Activated naive CD4-positive, alpha-beta T cell treated with anti-CD3 and anti-CD28 coated beads for 36 hours (primary cell): Measurements from ENCODE around the gene TPRX1. TPM values are rescaled to one million over a fixed set of nuclear protein-coding genes. Genes with fewer than 3 reads are reported as not detected.

ENCODE experiments used
- CTCF ChIA-PET: fragments of 350-600 bp; sonication (Branson Sonifier 250); formaldehyde crosslinking; loops from one replicate; lab custom pipeline; 2021; ENCODE audit warnings: antibody characterized with exemption; lab: Charles Lee
- DNase-seq: peaks from one replicate; pipeline ENCODE4 v3.0.0-alpha.2; 2020
- H3K27ac Mint-ChIP-seq: one replicate; pipeline ENCODE4 v1.8.0; 2021; ENCODE audit warnings: mild to moderate bottlenecking, mixed read lengths
- H3K27me3 Mint-ChIP-seq: one replicate; pipeline ENCODE4 v1.8.0; 2021; ENCODE audit warnings: low read depth, mixed read lengths
- H3K36me3 Mint-ChIP-seq: one replicate; pipeline ENCODE4 v1.8.0; 2021; ENCODE audit warnings: low read depth, mixed read lengths
- H3K4me1 Mint-ChIP-seq: one replicate; pipeline ENCODE4 v1.8.0; 2021; ENCODE audit warnings: low read depth, mixed read lengths
- H3K4me3 Mint-ChIP-seq: one replicate; pipeline ENCODE4 v1.8.0; 2021; ENCODE audit warnings: mild to moderate bottlenecking, moderate library complexity, mixed read lengths
- H3K9me3 Mint-ChIP-seq: one replicate; pipeline ENCODE4 v1.8.0; 2021; ENCODE audit warnings: mixed read lengths
- intact Hi-C: fragments of 100-400 bp; cut with micrococcal nuclease; formaldehyde crosslinking; loops from one replicate; pipeline ENCODE4 v1.15.1; 2023
- total RNA-seq, 2 experiments: library from RNA; stranded (reverse); gene quantifications; one replicate each; pipeline ENCODE4 v1.2.3, GENCODE V29; 2021

The TPRX1 gene
- total RNA-seq, 2 experiments from 2014 or later, result not detected

- DNase-seq, result no peak
- H3K27me3 Mint-ChIP-seq, result no peaks in the 10 kb centered on the region
- no peak overlapping the region for H3K27ac Mint-ChIP-seq
- CTCF ChIA-PET, result no interaction called here
- peaks cover 44% of the 10 kb centered on the region for H3K36me3 Mint-ChIP-seq
- H3K4me1 Mint-ChIP-seq, result peaks cover 2% of the 10 kb centered on the region
- no peaks in the 10 kb centered on the region for H3K9me3 Mint-ChIP-seq
- intact Hi-C loops, result no loop called here
- no peak overlapping the region for H3K4me3 Mint-ChIP-seq
Observed at GRCh38 chr19:47755065-47755761, 49.1 kb downstream of the TPRX1 start.

GRCh38 chr19:47754206-47755064 is 49.9 kb downstream of the TPRX1 start:
- H3K9me3 Mint-ChIP-seq, result no peaks in the 10 kb centered on the region
- CTCF ChIA-PET, result interaction anchor here (0.5 kb wide), 1 partner anchor 60 kb away, joined by 3 read pairs; no protein-coding TSS in a partner anchor
- peaks cover 46% of the 10 kb centered on the region for H3K36me3 Mint-ChIP-seq
- no peak for DNase-seq
- H3K4me1 Mint-ChIP-seq, result peaks cover 6% of the 10 kb centered on the region
- H3K27ac Mint-ChIP-seq, result no peak overlapping the region
- intact Hi-C loops, result no loop called here
- no peak overlapping the region for H3K4me3 Mint-ChIP-seq
- no peaks in the 10 kb centered on the region for H3K27me3 Mint-ChIP-seq

- H3K27ac Mint-ChIP-seq, result no peak overlapping the region
- no peak for DNase-seq
- H3K9me3 Mint-ChIP-seq, result no peaks in the 10 kb centered on the region
- H3K4me1 Mint-ChIP-seq, result peaks cover 22% of the 10 kb centered on the region
- H3K36me3 Mint-ChIP-seq, result peaks cover 46% of the 10 kb centered on the region
- intact Hi-C loops, result no loop called here
- no peak overlapping the region for H3K4me3 Mint-ChIP-seq
- CTCF ChIA-PET, result no interaction called here
- H3K27me3 Mint-ChIP-seq, result no peaks in the 10 kb centered on the region
Observed at GRCh38 chr19:47752440-47753211, 51.7 kb downstream of the TPRX1 start.

Other genes with a start within 250 kb of the TPRX1 start
- gene ZNF541, start 231.4 kb downstream of the TPRX1 start, total RNA-seq, result under 1 TPM; 0.33 to 0.44 TPM
- gene BICRA, start 195.4 kb downstream of the TPRX1 start, total RNA-seq, result 10 to 100 TPM; 11.2 to 12.5 TPM
- under 1 TPM; 0.27 to 0.41 TPM for gene EHD2, start 91.1 kb downstream of the TPRX1 start, total RNA-seq
- gene NOP53, start 59.0 kb downstream of the TPRX1 start, total RNA-seq, result 100 to 1,000 TPM; 274 to 300 TPM
- gene SELENOW, start 25.8 kb downstream of the TPRX1 start, total RNA-seq, result 100 to 1,000 TPM; 146 to 149 TPM
- not detected for gene CRX, start 17.4 kb upstream of the TPRX1 start, total RNA-seq
- not detected for gene TPRX2, start 54.7 kb upstream of the TPRX1 start, total RNA-seq
- not detected for gene SULT2A1, start 81.8 kb upstream of the TPRX1 start, total RNA-seq
- gene BSPH1, start 187.6 kb upstream of the TPRX1 start, total RNA-seq, result not detected
- gene ELSPBP1, start 190.1 kb upstream of the TPRX1 start, total RNA-seq, result not detected
- gene CABP5, start 239.5 kb upstream of the TPRX1 start, total RNA-seq, result not detected